HepG2 (cell line): ENCODE results near the gene AHCY. TPM values are rescaled to one million over a fixed set of nuclear protein-coding genes. Genes with fewer than 3 reads are reported as not detected.

Experiments
- ATF6 ChIP-seq: sonication (generic); formaldehyde crosslinking; conservative IDR thresholded peaks from 2 replicates; pipeline ENCODE4 v1.4.0; 2020; ENCODE audit warnings: missing genetic modification reagents
- ATF7 ChIP-seq, 2 experiments: fragments of 450-650 bp in 1 of 2; sonication (generic) in 1 of 2; formaldehyde crosslinking in 1 of 2; IDR thresholded peaks; 2 replicates each; pipeline versions ENCODE4 v1.4.0 to v1.6.1; 2016 to 2020; ENCODE audit warnings: antibody characterized with exemption in 1 of 2, mild to moderate bottlenecking in 1 of 2, missing genetic modification reagents in 1 of 2
- CSRNP2 ChIP-seq: sonication (generic); formaldehyde crosslinking; conservative IDR thresholded peaks from 2 replicates; pipeline ENCODE4 v1.8.0; 2022; ENCODE audit warnings: low read depth, missing genetic modification reagents
- HNF4A ChIP-seq: sonication (generic); formaldehyde crosslinking; IDR thresholded peaks from 2 replicates; pipeline ENCODE4 v1.4.0; 2020; ENCODE audit warnings: missing genetic modification reagents
- HNRNPH1 ChIP-seq: fragments of 200-400 bp; formaldehyde crosslinking; optimal IDR thresholded peaks from 2 replicates; pipeline ENCODE3; 2017; ENCODE audit warnings: mild to moderate bottlenecking, low read depth, low read length
- NR2F6 ChIP-seq, 2 experiments: IDR thresholded peaks; 2 replicates each; pipeline ENCODE4 v1.6.1; 2016; ENCODE audit warnings: antibody characterized with exemption in 1 of 2, mild to moderate bottlenecking in 1 of 2
- NRL ChIP-seq: sonication (generic); formaldehyde crosslinking; IDR thresholded peaks from 2 replicates; pipeline ENCODE4 v1.5.0; 2020; ENCODE audit warnings: missing genetic modification reagents, mild to moderate bottlenecking, moderate library complexity, borderline replicate concordance
- RBFOX2 ChIP-seq: fragments of 200-400 bp; formaldehyde crosslinking; IDR thresholded peaks from 2 replicates; pipeline ENCODE4 v1.6.1; 2017; ENCODE audit warnings: low read depth, mild to moderate bottlenecking, low read length
- RFX3 ChIP-seq: IDR thresholded peaks from 2 replicates; pipeline ENCODE4 v1.6.1; 2016; ENCODE audit warnings: missing biosample characterization, missing genetic modification reagents
- SALL1 ChIP-seq: sonication (generic); formaldehyde crosslinking; IDR thresholded peaks from 2 replicates; pipeline ENCODE4 v1.8.0; 2022; ENCODE audit warnings: mild to moderate bottlenecking, missing genetic modification reagents
- SIX1 ChIP-seq: sonication (generic); formaldehyde crosslinking; IDR thresholded peaks from 2 replicates; pipeline ENCODE4 v1.4.0; 2020; ENCODE audit warnings: missing genetic modification reagents, borderline replicate concordance
- TP53 ChIP-seq: sonication (generic); formaldehyde crosslinking; conservative IDR thresholded peaks from 2 replicates; pipeline ENCODE4 v1.4.0; 2020; ENCODE audit warnings: missing genetic modification reagents
- ZC3H13 ChIP-seq: sonication (generic); formaldehyde crosslinking; IDR thresholded peaks from 2 replicates; pipeline ENCODE4 v1.8.1; 2023; ENCODE audit warnings: mild to moderate bottlenecking, missing genetic modification reagents, moderate library complexity
- ZC3H4 ChIP-seq: sonication (generic); formaldehyde crosslinking; IDR thresholded peaks from 2 replicates; pipeline ENCODE4 v1.4.0; 2020; ENCODE audit warnings: missing genetic modification reagents, borderline replicate concordance
- ZFP82 ChIP-seq: sonication (generic); formaldehyde crosslinking; IDR thresholded peaks from 2 replicates; pipeline ENCODE4 v1.5.1; 2020; ENCODE audit warnings: mild to moderate bottlenecking, missing genetic modification reagents, borderline replicate concordance
- ZNF232 ChIP-seq: sonication (generic); formaldehyde crosslinking; IDR thresholded peaks from 2 replicates; pipeline ENCODE4 v1.4.0; 2020; ENCODE audit warnings: missing genetic modification reagents, borderline replicate concordance
- ZNF350 ChIP-seq: sonication (generic); formaldehyde crosslinking; IDR thresholded peaks from 2 replicates; pipeline ENCODE4 v1.4.0; 2020; ENCODE audit warnings: mild to moderate bottlenecking, low read depth, missing genetic modification reagents, borderline replicate concordance
- ZNF543 ChIP-seq: sonication (generic); formaldehyde crosslinking; IDR thresholded peaks from 2 replicates; pipeline ENCODE4 v1.4.0; 2020; ENCODE audit warnings: mild to moderate bottlenecking, missing genetic modification reagents
- ZNF546 ChIP-seq: sonication (generic); formaldehyde crosslinking; conservative IDR thresholded peaks from 2 replicates; pipeline ENCODE4 v1.8.1; 2023; ENCODE audit warnings: mild to moderate bottlenecking, missing genetic modification reagents
- ZNF556 ChIP-seq: sonication (generic); formaldehyde crosslinking; IDR thresholded peaks from 2 replicates; pipeline ENCODE4 v1.4.0; 2020; ENCODE audit warnings: mild to moderate bottlenecking, missing genetic modification reagents, borderline replicate concordance
- ZNF577 ChIP-seq: sonication (generic); formaldehyde crosslinking; IDR thresholded peaks from 2 replicates; pipeline ENCODE4 v1.4.0; 2020; ENCODE audit warnings: mild to moderate bottlenecking, low read depth, missing genetic modification reagents, borderline replicate concordance
- polyA plus RNA-seq, 8 experiments: library from polyadenylated mRNA; depleted of rRNA in 3 of 8; stranded (reverse) in 7 of 8; unstranded in 1 of 8; fragments of >200 nt; fragmentation: Illumina TruSeq in 4 of 8; extraction: Trizol in 4 of 8; gene quantifications; 2 replicates each; pipeline versions ENCODE4 v1.2.1 to v1.2.3, GENCODE V29; 2011 to 2016; ENCODE audit warnings: low read depth in 4 of 8, missing spikeins in 1 of 8, mixed read lengths in 1 of 8; ENCODE audit not compliant: insufficient read depth in 1 of 8
- total RNA-seq, 5 experiments: library from RNA; depleted of rRNA; stranded (reverse); fragments of >200 nt; fragmentation: Illumina TruSeq; extraction: Trizol; gene quantifications; 2 replicates each; pipeline ENCODE4 v1.2.3, GENCODE V29; 2016; ENCODE audit warnings: low read depth in 1 of 5
- TF ChIP-seq, protein P1 (sequence below): sonication (generic); formaldehyde crosslinking; IDR thresholded peaks from 2 replicates; pipeline ENCODE4 v1.4.0; 2020; ENCODE audit warnings: low read depth, missing genetic modification reagents

Gene AHCY
- total and polyA plus RNA-seq, 2 of the 13 experiments (the other 11 are each of a cell fraction or from before 2014, with no cell fraction given) = 407 to 419 TPM

DNA sequence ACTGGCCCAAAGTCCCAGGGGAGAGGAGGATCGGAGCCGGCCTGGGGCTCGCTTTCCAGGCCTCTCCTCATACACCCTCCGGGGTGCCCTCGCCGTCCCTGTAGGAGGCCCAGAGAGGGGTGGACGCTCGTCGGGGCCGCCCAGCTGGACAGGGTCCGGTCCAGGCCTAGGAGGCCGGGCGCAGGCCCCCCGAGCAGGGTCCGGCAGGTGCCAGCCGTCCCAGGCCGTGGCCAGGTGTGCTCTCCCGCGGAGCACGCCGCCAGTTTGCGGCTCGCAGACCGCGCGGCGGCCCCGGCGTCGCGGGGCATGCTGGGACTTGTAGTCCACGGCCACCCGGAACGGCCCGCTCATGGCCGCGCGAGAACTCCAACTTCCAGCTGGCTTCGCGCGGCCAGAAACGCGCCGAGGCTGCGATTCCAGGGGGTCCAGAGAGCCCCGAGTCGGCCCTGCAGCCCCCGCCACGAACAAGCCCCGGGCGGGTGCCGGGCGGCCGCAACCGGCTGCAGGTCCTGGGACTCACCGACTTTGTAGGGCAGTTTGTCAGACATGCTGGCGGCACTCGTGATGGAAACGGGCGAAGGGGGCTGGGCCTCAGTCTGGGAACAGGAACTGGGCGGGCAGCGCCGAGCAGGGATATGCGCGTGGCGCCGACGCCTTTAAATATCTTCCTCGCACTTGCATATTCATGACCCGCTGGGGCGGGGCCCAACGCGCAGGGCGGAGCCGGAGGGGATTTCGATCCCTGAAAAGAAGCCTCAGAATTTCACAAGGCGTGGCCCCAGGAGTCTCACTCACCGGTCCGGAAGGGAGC, at the start of gene AHCY (continued):
- TF ChIP-seq CSRNP2 (CRISPR knock-in tag) (no peak), HNRNPH1 (no peak), ZNF546 (peak; percentile 85; the same call in 1 of the 2 replicates), ZNF232 (CRISPR knock-in tag) (peak; percentile 92), ZNF350 (CRISPR knock-in tag) (peak; percentile 96), ZFP82 (CRISPR knock-in tag) (peak; percentile 83; the same call in 1 of the 2 replicates), ZNF577 (CRISPR knock-in tag) (peak; percentile 54; the same call in 1 of the 2 replicates), ZNF543 (CRISPR knock-in tag) (peak; percentile 68; the same call in 1 of the 2 replicates), RFX3 (CRISPR knock-in tag) (no peak), ZC3H4 (CRISPR knock-in tag) (no peak), ZNF556 (no peak; the same call in 1 of the 2 replicates), ATF7 (IDR thresholded peaks at IDR 0.05) (no peak), ATF7 (CRISPR knock-in tag; IDR thresholded peaks at IDR 0.05) (no peak), ATF6 (CRISPR knock-in tag) (peak; percentile 93; the same call in 1 of the 2 replicates), RBFOX2 (peak; percentile 99), HNF4A (CRISPR knock-in tag) (no peak; the same call in none of the 2 replicates), ZC3H13 (CRISPR knock-in tag) (no peak), TP53 (CRISPR knock-in tag) (peak; percentile 94), NRL (CRISPR knock-in tag) (peak; percentile 78; the same call in 1 of the 2 replicates), SALL1 (CRISPR knock-in tag) (peak; percentile 87), SIX1 (CRISPR knock-in tag) (no peak), NR2F6 (IDR thresholded peaks at IDR 0.05) (no peak), NR2F6 (CRISPR knock-in tag; IDR thresholded peaks at IDR 0.05) (0 out of 2 replicates have a peak, but pooled peaks have one; percentile 15)
- TF ChIP-seq, protein P1, sequence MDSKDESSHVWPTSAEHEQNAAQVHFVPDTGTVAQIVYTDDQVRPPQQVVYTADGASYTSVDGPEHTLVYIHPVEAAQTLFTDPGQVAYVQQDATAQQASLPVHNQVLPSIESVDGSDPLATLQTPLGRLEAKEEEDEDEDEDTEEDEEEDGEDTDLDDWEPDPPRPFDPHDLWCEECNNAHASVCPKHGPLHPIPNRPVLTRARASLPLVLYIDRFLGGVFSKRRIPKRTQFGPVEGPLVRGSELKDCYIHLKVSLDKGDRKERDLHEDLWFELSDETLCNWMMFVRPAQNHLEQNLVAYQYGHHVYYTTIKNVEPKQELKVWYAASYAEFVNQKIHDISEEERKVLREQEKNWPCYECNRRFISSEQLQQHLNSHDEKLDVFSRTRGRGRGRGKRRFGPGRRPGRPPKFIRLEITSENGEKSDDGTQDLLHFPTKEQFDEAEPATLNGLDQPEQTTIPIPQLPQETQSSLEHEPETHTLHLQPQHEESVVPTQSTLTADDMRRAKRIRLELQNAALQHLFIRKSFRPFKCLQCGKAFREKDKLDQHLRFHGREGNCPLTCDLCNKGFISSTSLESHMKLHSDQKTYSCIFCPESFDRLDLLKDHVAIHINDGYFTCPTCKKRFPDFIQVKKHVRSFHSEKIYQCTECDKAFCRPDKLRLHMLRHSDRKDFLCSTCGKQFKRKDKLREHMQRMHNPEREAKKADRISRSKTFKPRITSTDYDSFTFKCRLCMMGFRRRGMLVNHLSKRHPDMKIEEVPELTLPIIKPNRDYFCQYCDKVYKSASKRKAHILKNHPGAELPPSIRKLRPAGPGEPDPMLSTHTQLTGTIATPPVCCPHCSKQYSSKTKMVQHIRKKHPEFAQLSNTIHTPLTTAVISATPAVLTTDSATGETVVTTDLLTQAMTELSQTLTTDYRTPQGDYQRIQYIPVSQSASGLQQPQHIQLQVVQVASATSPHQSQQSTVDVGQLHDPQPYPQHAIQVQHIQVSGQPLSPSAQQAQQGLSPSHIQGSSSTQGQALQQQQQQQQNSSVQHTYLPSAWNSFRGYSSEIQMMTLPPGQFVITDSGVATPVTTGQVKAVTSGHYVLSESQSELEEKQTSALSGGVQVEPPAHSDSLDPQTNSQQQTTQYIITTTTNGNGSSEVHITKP = no peak; the same call in 1 of the 2 replicates
